Measurements from ENCODE around the gene DACT2. TPM values are rescaled to one million over a fixed set of nuclear protein-coding genes. Genes with fewer than 3 reads are reported as not detected.
A peak's percentile ranks its signal among the peaks of the same experiment; 100 is the strongest.

The DACT2 gene
- total and polyA plus RNA-seq, 2 of the 8 experiments (the other 6 are each of a cell fraction or from before 2014, with no cell fraction given), result 2.9 to 3.1 TPM

DNA sequence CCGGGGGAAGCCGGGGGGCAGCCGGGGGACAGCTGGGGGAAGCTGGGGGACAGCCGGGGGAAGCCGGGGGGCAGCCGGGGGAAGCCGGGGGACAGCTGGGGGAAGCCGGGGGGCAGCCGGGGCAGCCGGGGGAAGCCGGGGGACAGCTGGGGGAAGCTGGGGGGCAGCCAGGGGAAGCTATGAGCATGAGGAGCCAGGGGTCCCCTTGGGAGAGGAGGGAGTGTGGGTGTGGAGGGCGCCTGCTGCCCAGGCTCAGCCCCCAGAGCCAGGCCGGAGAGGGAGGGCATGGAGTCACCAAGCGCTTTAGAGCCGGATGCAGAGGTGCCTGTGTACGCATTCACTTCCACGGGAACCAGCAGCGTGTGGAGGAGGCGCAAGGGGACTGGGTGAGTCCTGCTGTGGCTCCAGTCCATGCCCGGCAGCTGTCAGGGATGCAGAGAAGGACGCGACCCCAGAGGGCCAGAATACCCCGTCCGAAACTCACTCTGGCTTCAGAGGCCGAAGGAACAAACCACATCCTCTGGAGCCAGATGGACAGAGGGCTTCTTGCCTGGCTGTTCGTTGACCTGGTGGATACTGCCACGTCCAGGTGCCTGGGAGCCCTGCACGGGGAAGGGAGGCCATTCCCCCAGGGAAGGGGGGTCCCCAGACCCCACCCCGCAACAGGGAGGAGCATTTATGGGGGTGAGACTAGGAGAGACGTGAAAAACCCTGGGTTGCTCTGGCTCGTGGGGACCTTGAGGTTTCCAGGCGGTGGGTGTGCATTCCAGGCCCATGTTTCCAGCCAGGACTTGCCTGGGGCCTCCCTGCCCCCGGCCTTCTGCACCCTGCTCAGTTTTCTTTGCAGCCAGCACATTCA lies 26.5 kb upstream of the DACT2 start:
- H4K8ac ChIP-seq (ENCODE audit: extremely low read depth, insufficient read depth, low read length), result no peak overlapping the region
- no peaks in the 10 kb centered on the region for H3K79me1 ChIP-seq (ENCODE audit: low read depth, low read length)
- H3K4ac ChIP-seq (replicated peaks; ENCODE audit: insufficient read length, low read depth, low read length), result no peak overlapping the region
- no peak for DNase-seq (ENCODE audit: low read depth in 1 of 2, low spot score in 2 of 2)
- no peaks in the 10 kb centered on the region for H3K9me3 ChIP-seq (ENCODE audit: insufficient read depth in 2 of 2, low read depth in 1 of 2, low read length in 1 of 2)
- no peak overlapping the region for H4K5ac ChIP-seq (ENCODE audit: insufficient read length, low read depth, low read length)
- no peak overlapping the region for H3K27ac ChIP-seq (ENCODE audit: low read depth, low read length)
- no peak for TF ChIP-seq PHF8 (conservative IDR thresholded peaks at IDR 0.05; ENCODE audit: low read depth, low read length)
- no peak for TF ChIP-seq NANOG (IDR thresholded peaks at IDR 0.05; ENCODE audit: insufficient read depth, low read depth, low read length, poor library complexity, severe bottlenecking)
- no peak for TF ChIP-seq RAD21 (IDR thresholded peaks at IDR 0.05 in 1 of 2, conservative IDR thresholded peaks at IDR 0.05 in 1 of 2; ENCODE audit: low read depth in 2 of 2, low read length in 2 of 2)
- TF ChIP-seq, protein P1, sequence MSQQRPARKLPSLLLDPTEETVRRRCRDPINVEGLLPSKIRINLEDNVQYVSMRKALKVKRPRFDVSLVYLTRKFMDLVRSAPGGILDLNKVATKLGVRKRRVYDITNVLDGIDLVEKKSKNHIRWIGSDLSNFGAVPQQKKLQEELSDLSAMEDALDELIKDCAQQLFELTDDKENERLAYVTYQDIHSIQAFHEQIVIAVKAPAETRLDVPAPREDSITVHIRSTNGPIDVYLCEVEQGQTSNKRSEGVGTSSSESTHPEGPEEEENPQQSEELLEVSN (IDR thresholded peaks at IDR 0.05), result no peak
- no peak for TF ChIP-seq KDM5A (IDR thresholded peaks at IDR 0.05; ENCODE audit: low read length)
- TF ChIP-seq EGR1 (IDR thresholded peaks at IDR 0.05; ENCODE audit: borderline replicate concordance, low read depth, low read length), result no peak
- no peak for TF ChIP-seq MAFK (IDR thresholded peaks at IDR 0.05; ENCODE audit: low read depth, low read length)
- no peak for TF ChIP-seq RBBP5 (IDR thresholded peaks at IDR 0.05; ENCODE audit: borderline replicate concordance, low read depth, low read length)
- no peak for TF ChIP-seq POLR2A (IDR thresholded peaks at IDR 0.05; ENCODE audit: control extremely low read depth in 1 of 2, low read depth in 2 of 2, low read length in 2 of 2)
- TF ChIP-seq SAP30 (IDR thresholded peaks at IDR 0.05; ENCODE audit: insufficient read depth, insufficient replicate concordance, low read length), result no peak
- TF ChIP-seq CEBPB (IDR thresholded peaks at IDR 0.05; ENCODE audit: low read depth, low read length), result no peak
- H3K23ac ChIP-seq (ENCODE audit: insufficient read length), result no peak overlapping the region
- H3K56ac ChIP-seq (replicated peaks; ENCODE audit: insufficient read length, low read depth, low read length), result no peak overlapping the region
- no peaks in the 10 kb centered on the region for H3K23me2 ChIP-seq (ENCODE audit: low read depth, low read length)
- H3K27me3 ChIP-seq (replicated peaks in 1 of 4; ENCODE audit: control insufficient read depth in 3 of 4, extremely low read depth in 1 of 4, insufficient read depth in 3 of 4, low read length in 3 of 4), result no peaks in the 10 kb centered on the region; a peak in 1 of 7 replicates
- ChIA-PET POLR2A (ENCODE audit: partially characterized antibody) (interaction anchor here (1.1 kb wide), 1 partner anchor 9 kb away, joined by 3 read pairs; no protein-coding TSS in a partner anchor), CTCF (ENCODE audit: partially characterized antibody) (interaction anchor here (1.6 to 4.6 kb wide), 2 partner anchors 13 to 139 kb away, joined by 5 to 23 read pairs; no protein-coding TSS in a partner anchor)
- H3K14ac ChIP-seq (ENCODE audit: insufficient read length), result no peak overlapping the region
- no peak overlapping the region for H3K9ac ChIP-seq (replicated peaks in 1 of 4; ENCODE audit: extremely low read depth in 1 of 4, low read depth in 3 of 4, low read length in 3 of 4)
- whole genome bisulfite sequencing, 2 experiments (ENCODE audit: extremely low coverage in 1 of 2, insufficient coverage in 1 of 2, insufficient read length in 1 of 2, insufficient replicate concordance in 2 of 2, low coverage in 1 of 2, low lambda C conversion rate in 2 of 2, missing lambda C conversion rate in 1 of 2), result 86% methylated on average over 22 of the region's 33 CpGs; no CpG with 5 or more reads in 1 of the 2 experiments
- peak overlapping the region; percentile 51; the same call in 1 of the 2 replicates for H3K18ac ChIP-seq (ENCODE audit: extremely low read depth, low read length)
- H3K4me2 ChIP-seq (ENCODE audit: insufficient read depth in 1 of 2, low read depth in 2 of 2, low read length in 2 of 2), result no peak overlapping the region
- no peak overlapping the region for H2BK12ac ChIP-seq (ENCODE audit: low read depth, low read length)
- H3K4me1 ChIP-seq (replicated peaks in 1 of 4; ENCODE audit: control insufficient read depth in 3 of 4, insufficient read depth in 4 of 4, low read length in 3 of 4), result peaks cover 0 to 3% (median 0%) of the 10 kb centered on the region in 4 experiments; a peak in 1 of 7 replicates
- H2BK120ac ChIP-seq (replicated peaks; ENCODE audit: low read depth, low read length), result no peak overlapping the region
- no peak overlapping the region for H3K4me3 ChIP-seq (ENCODE audit: extremely low read depth in 1 of 4, insufficient read depth in 2 of 4, low read depth in 3 of 4, low read length in 4 of 4)
- H3K36me3 ChIP-seq (ENCODE audit: control insufficient read depth in 2 of 4, insufficient read depth in 4 of 4, low read length in 3 of 4), result no peaks in the 10 kb centered on the region
- no peaks in the 10 kb centered on the region for H4K20me1 ChIP-seq (replicated peaks in 1 of 2; ENCODE audit: control insufficient read depth in 1 of 2, insufficient read depth in 2 of 2, low read length in 2 of 2)
- FAIRE-seq, result no peak
- no peak overlapping the region for H2AFZ ChIP-seq (ENCODE audit: low read length)
- no peak overlapping the region for H2BK20ac ChIP-seq (ENCODE audit: low read length)
- H3K79me2 ChIP-seq (ENCODE audit: control insufficient read depth in 1 of 2, insufficient read depth in 2 of 2, low read length in 2 of 2), result no peaks in the 10 kb centered on the region
- no peak overlapping the region for H2BK15ac ChIP-seq (ENCODE audit: low read length)
- no peak overlapping the region for H4K91ac ChIP-seq (replicated peaks; ENCODE audit: insufficient read length, low read length)
- no peak overlapping the region for H2BK5ac ChIP-seq (ENCODE audit: low read depth, low read length)
- H2AK5ac ChIP-seq (ENCODE audit: low read depth, low read length), result no peak overlapping the region
